ENCODE results near the gene ALS2CL.

The ALS2CL gene

GRCh38 chr3:46627078-46627477 lies 66.4 kb downstream of the ALS2CL start:
- DNase-seq = no peak

DNA sequence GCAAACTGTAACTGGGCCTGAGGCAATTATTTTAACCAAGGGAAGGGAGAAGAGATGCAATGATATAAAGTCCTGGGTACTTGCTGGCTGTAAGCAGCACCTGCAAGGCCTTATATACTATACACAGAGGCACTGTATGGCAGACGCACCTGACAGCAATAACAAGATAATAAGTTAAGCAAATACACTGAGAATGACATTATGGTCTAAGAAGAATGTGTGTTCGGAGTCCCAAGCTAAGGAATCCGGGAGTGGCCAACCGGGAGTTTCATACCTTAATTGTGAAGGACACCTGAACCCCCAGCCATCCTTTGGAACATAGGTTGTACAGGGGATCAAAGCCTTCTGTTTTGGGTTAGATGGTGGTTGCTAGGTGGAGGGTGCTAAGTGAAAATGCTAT lies 67.4 kb downstream of the ALS2CL start:
- DNase-seq = no peak

DNA sequence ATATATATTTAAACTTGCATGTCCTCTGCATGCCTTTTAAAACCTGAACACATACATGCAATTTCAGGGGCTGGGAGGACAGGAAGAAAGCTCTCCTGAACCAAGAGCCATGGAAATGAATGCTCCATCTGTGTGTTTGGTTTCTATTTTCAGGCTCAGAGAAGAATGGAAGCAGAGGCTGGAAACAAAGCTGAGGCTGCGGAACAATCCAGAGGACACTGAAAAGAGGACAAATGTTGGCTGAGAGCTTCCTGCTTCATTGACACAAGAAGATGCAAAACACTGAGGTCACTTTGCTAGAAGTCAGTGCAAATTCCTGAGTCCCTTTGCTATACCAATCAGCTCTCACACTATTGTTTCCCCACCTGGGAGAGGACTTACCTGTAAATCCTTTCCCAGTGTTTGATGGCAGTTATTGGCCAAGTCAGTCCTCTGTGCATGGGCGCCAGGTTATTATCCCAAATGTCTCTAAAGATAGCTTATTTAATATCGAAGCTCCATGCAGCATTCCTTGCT lies 68.4 kb downstream of the ALS2CL start:
- DNase-seq = no peak

DNA sequence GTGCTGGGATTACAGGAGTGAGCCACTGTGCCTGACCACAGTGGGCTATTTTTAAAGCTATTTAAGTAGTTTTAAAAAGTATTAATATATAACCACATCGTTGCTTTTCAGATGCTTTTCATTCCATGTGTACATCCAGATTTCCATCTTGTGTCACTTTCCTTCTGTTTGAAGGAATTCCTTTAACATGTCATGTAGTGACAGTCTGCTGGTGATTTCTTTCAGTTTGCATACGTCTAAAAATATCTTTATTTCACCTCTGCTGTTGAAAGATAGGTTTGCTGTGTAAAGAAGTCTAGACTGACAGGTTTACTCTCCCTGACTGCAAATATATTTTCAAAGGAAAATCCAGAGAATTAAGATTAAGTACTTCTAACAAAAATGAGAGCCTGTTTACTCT lies 68.9 kb downstream of the ALS2CL start:
- no peak for DNase-seq

DNA sequence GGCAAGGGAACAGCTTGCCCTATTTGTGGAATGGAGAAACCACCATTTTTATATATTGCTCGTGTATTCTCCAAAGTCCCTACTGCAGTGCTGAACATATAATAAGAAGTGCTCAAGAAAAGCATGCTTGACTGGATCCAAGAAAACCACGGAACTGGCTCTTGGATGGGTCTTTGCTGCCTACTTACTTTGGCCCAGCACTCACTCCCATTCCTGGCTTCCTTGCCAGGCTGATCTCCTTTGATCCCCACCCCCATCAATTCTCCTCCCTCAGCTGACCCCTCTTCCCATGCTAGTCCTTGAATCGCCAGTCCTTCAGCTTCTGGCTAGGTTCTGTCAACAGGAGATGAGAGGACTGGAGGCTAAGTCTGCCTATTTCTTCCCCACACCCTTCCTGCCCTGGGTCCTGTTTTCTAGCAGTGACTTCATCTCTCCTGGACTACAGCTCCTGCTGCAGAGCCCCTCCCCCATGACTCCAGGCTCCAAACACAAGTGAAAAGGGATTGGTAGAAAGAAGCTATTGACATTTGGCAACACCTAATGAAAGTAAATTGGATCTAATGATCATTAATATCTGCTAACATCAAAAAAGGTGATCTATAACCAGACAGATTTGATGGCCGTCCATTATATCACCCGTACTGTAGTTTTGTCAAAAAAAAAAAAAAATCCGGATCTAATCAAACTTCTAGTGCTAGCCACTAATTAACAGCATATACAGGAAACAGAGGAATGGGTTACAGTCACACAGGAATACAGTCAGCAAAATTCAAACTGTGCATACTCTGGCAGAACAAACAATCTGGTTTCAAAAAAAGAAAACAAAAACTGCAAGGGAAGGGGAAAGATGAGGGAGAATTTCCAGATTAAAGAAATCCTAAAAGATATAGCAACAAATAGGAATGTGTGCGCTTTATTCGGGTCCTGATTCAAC lies 73.4 kb downstream of the ALS2CL start:
- DNase-seq = no peak
